H1 (cell line): ENCODE data around the gene PDE4D. TPM values are rescaled to one million over a fixed set of nuclear protein-coding genes. Genes with fewer than 3 reads are reported as not detected.

ENCODE experiments used
- CTCF ChIA-PET: fragments of 300-600 bp; sonication (Branson Sonifier 250); formaldehyde crosslinking; loops from one replicate; lab custom pipeline; 2021; ENCODE audit not compliant: partially characterized antibody; lab: Charles Lee
- POLR2A ChIA-PET: fragments of 300-600 bp; sonication (Branson Sonifier 250); formaldehyde crosslinking; loops from one replicate; lab custom pipeline; 2021; ENCODE audit warnings: inconsistent platforms; ENCODE audit not compliant: partially characterized antibody; lab: Charles Lee
- DNase-seq, 2 experiments: peaks; one replicate each; pipeline versions ENCODE4 v3.0.0 to v3.0.0-alpha.2; 2010 to 2022; ENCODE audit warnings: low spot score in 2 of 2, low read depth in 1 of 2, mixed read lengths in 1 of 2
- FAIRE-seq: peaks from 2 replicates; lab custom pipeline; 2011; peaks lifted over from hg19 to GRCh38; lab: Jason Lieb, UNC
- H2AFZ ChIP-seq: 2 replicates; pipeline ENCODE4 v1.8.1; 2012; ENCODE audit warnings: low read length, inconsistent platforms
- H2AK5ac ChIP-seq: 2 replicates; pipeline ENCODE4 v1.6.1; 2013; ENCODE audit warnings: low read depth, low read length
- H2BK120ac ChIP-seq: replicated peaks from 2 replicates; pipeline ENCODE3; 2013; ENCODE audit warnings: low read depth, low read length, inconsistent platforms
- H2BK12ac ChIP-seq: 2 replicates; pipeline ENCODE4 v1.6.1; 2013; ENCODE audit warnings: low read depth, low read length
- H2BK15ac ChIP-seq: 2 replicates; pipeline ENCODE4 v1.6.1; 2013; ENCODE audit warnings: low read length
- H2BK20ac ChIP-seq: 2 replicates; pipeline ENCODE4 v1.6.1; 2013; ENCODE audit warnings: low read length
- H2BK5ac ChIP-seq: 2 replicates; pipeline ENCODE4 v1.6.1; 2013; ENCODE audit warnings: low read depth, low read length
- H3K14ac ChIP-seq: 2 replicates; pipeline ENCODE4 v1.6.1; 2013; ENCODE audit warnings: inconsistent platforms; ENCODE audit not compliant: insufficient read length
- H3K18ac ChIP-seq: 2 replicates; pipeline ENCODE4 v1.6.1; 2013; ENCODE audit warnings: low read length; ENCODE audit errors: extremely low read depth
- H3K23ac ChIP-seq: 2 replicates; pipeline ENCODE4 v1.6.1; 2013; ENCODE audit warnings: inconsistent platforms; ENCODE audit not compliant: insufficient read length
- H3K23me2 ChIP-seq: 2 replicates; pipeline ENCODE4 v1.6.1; 2013; ENCODE audit warnings: low read depth, low read length
- H3K27ac ChIP-seq: 2 replicates; pipeline ENCODE4 v1.6.1; 2011; ENCODE audit warnings: low read depth, low read length, inconsistent platforms
- H3K27me3 ChIP-seq, 4 experiments: replicated peaks in 1 of 4; 1 replicate in 1 of 4; 2 replicates in 3 of 4; pipeline versions ENCODE4 v1.6.1 to v1.8.1; 2011 to 2013; ENCODE audit warnings: low read length in 3 of 4, mild to moderate bottlenecking in 3 of 4, inconsistent platforms in 2 of 4, mixed read lengths in 2 of 4, moderate library complexity in 1 of 4; ENCODE audit not compliant: control insufficient read depth in 3 of 4, insufficient read depth in 3 of 4; ENCODE audit errors: extremely low read depth in 1 of 4
- H3K36me3 ChIP-seq, 4 experiments: 2 replicates each; pipeline versions ENCODE4 v1.6.1 to v1.8.1; 2011 to 2013; ENCODE audit warnings: mild to moderate bottlenecking in 4 of 4, low read length in 3 of 4, moderate library complexity in 2 of 4, control low read depth in 1 of 4, inconsistent platforms in 1 of 4; ENCODE audit not compliant: insufficient read depth in 4 of 4, control insufficient read depth in 2 of 4
- H3K4ac ChIP-seq: replicated peaks from 2 replicates; pipeline ENCODE3; 2013; ENCODE audit warnings: low read length, low read depth, mixed read lengths, inconsistent platforms; ENCODE audit not compliant: insufficient read length
- H3K4me1 ChIP-seq, 4 experiments: replicated peaks in 1 of 4; 1 replicate in 1 of 4; 2 replicates in 3 of 4; pipeline versions ENCODE4 v1.6.1 to v1.8.1; 2011 to 2013; ENCODE audit warnings: low read length in 3 of 4, inconsistent platforms in 2 of 4, mixed read lengths in 1 of 4; ENCODE audit not compliant: insufficient read depth in 4 of 4, control insufficient read depth in 3 of 4
- H3K4me2 ChIP-seq, 2 experiments: 2 replicates each; pipeline versions ENCODE4 v1.6.1 to v1.8.1; 2011 to 2013; ENCODE audit warnings: low read depth in 2 of 2, low read length in 2 of 2, control low read depth in 1 of 2, inconsistent platforms in 1 of 2, mild to moderate bottlenecking in 1 of 2; ENCODE audit not compliant: insufficient read depth in 1 of 2
- H3K4me3 ChIP-seq, 4 experiments: fragments of 200-600, 300-600 bp in 1 of 4; sonication (generic), shearing (Covaris generic), sonication (Bioruptor Twin) in 1 of 4; 2 replicates each; pipeline versions ENCODE4 v1.5.1 to v1.8.1; 2011 to 2016; ENCODE audit warnings: low read length in 4 of 4, low read depth in 3 of 4, control low read depth in 2 of 4, inconsistent platforms in 2 of 4, mild to moderate bottlenecking in 2 of 4, mixed read lengths in 1 of 4, moderate library complexity in 1 of 4; ENCODE audit not compliant: insufficient read depth in 2 of 4; ENCODE audit errors: extremely low read depth in 1 of 4
- H3K56ac ChIP-seq: replicated peaks from 2 replicates; pipeline ENCODE3; 2013; ENCODE audit warnings: low read depth, mild to moderate bottlenecking, mixed read lengths, low read length, inconsistent platforms; ENCODE audit not compliant: insufficient read length
- H3K79me1 ChIP-seq: 2 replicates; pipeline ENCODE4 v1.6.1; 2013; ENCODE audit warnings: low read depth, low read length, control low read depth
- H3K79me2 ChIP-seq, 2 experiments: 2 replicates each; pipeline versions ENCODE4 v1.6.1 to v1.8.1; 2012 to 2013; ENCODE audit warnings: low read length in 2 of 2, mild to moderate bottlenecking in 2 of 2, inconsistent platforms in 1 of 2; ENCODE audit not compliant: insufficient read depth in 2 of 2, control insufficient read depth in 1 of 2
- H3K9ac ChIP-seq, 4 experiments: replicated peaks in 1 of 4; 1 replicate in 1 of 4; 2 replicates in 3 of 4; pipeline versions ENCODE4 v1.6.1 to v1.8.1; 2011 to 2013; ENCODE audit warnings: low read depth in 3 of 4, low read length in 3 of 4, control low read depth in 2 of 4, mild to moderate bottlenecking in 2 of 4, moderate library complexity in 2 of 4, inconsistent platforms in 1 of 4; ENCODE audit errors: extremely low read depth in 1 of 4
- H3K9me3 ChIP-seq, 2 experiments: 2 replicates each; pipeline versions ENCODE4 v1.6.1 to v1.8.1; 2012 to 2013; ENCODE audit warnings: mild to moderate bottlenecking in 2 of 2, moderate library complexity in 2 of 2, control low read depth in 1 of 2, inconsistent platforms in 1 of 2, low read depth in 1 of 2, low read length in 1 of 2, mixed read lengths in 1 of 2; ENCODE audit not compliant: insufficient read depth in 2 of 2
- H4K20me1 ChIP-seq, 2 experiments: replicated peaks in 1 of 2; 2 replicates each; pipeline versions ENCODE3 to v1.8.1; 2011 to 2013; ENCODE audit warnings: inconsistent platforms in 2 of 2, low read length in 2 of 2, mild to moderate bottlenecking in 1 of 2; ENCODE audit not compliant: insufficient read depth in 2 of 2, control insufficient read depth in 1 of 2
- H4K5ac ChIP-seq: 2 replicates; pipeline ENCODE4 v1.6.1; 2013; ENCODE audit warnings: low read length, low read depth, mixed read lengths, inconsistent platforms; ENCODE audit not compliant: insufficient read length
- H4K8ac ChIP-seq: 2 replicates; pipeline ENCODE4 v1.8.0; 2013; ENCODE audit warnings: mild to moderate bottlenecking, moderate library complexity, low read length, inconsistent platforms; ENCODE audit not compliant: insufficient read depth; ENCODE audit errors: extremely low read depth
- H4K91ac ChIP-seq: replicated peaks from 2 replicates; pipeline ENCODE3; 2013; ENCODE audit warnings: low read length, mixed read lengths, inconsistent platforms; ENCODE audit not compliant: insufficient read length
- GABPA ChIP-seq: IDR thresholded peaks from 2 replicates; pipeline ENCODE4 v1.6.1; 2011; ENCODE audit warnings: mild to moderate bottlenecking, low read length, moderate library complexity, borderline replicate concordance; ENCODE audit not compliant: insufficient read depth
- RFX5 ChIP-seq: IDR thresholded peaks from 2 replicates; pipeline ENCODE4 v1.6.1; 2011; ENCODE audit warnings: low read depth, low read length, improper control_type of control experiment, borderline replicate concordance
- SP1 ChIP-seq: IDR thresholded peaks from 2 replicates; pipeline ENCODE4 v1.6.1; 2011; ENCODE audit warnings: low read depth, low read length
- WGBS, 2 experiments: shearing (Covaris generic) in 1 of 2; methylation state at CpG; one replicate each; pipeline versions ENCODE4 v1.1.6 to v1.1.7; 2013 to 2015; ENCODE audit warnings: low lambda C conversion rate in 2 of 2, mixed read lengths in 2 of 2, inconsistent platforms in 1 of 2, low coverage in 1 of 2, missing lambda C conversion rate in 1 of 2; ENCODE audit not compliant: insufficient replicate concordance in 2 of 2, insufficient coverage in 1 of 2, insufficient read length in 1 of 2; ENCODE audit errors: extremely low coverage in 1 of 2, missing lambda C conversion rate in 1 of 2; 5-methylcytosine and 5-hydroxymethylcytosine counted together
- polyA plus RNA-seq, 7 experiments: library from polyadenylated mRNA; depleted of rRNA in 3 of 7; stranded (reverse) in 5 of 7; unstranded in 2 of 7; fragments of >200 nt in 5 of 7; fragments of 200-250 nt in 2 of 7; gene quantifications; 1 replicate in 5 of 7; 2 replicates in 1 of 7; 4 replicates in 1 of 7; pipeline versions ENCODE4 v1.2.1 to v1.2.3, GENCODE V29; 2011 to 2013; ENCODE audit warnings: missing spikeins in 2 of 7, mixed read lengths in 2 of 7
- total RNA-seq: library from RNA; stranded (reverse); fragmentation: NEBNext Ultra II Directional; extraction: Animal tissue kit (Norgen Biotek cat#: 25700); gene quantifications from 2 replicates; pipeline ENCODE4 v1.2.1, GENCODE V29; 2021

PDE4D gene
- total and polyA plus RNA-seq, 2 of the 8 experiments (the other 6 are each of a cell fraction or from before 2014, with no cell fraction given): 2.3 to 3.7 TPM

DNA sequence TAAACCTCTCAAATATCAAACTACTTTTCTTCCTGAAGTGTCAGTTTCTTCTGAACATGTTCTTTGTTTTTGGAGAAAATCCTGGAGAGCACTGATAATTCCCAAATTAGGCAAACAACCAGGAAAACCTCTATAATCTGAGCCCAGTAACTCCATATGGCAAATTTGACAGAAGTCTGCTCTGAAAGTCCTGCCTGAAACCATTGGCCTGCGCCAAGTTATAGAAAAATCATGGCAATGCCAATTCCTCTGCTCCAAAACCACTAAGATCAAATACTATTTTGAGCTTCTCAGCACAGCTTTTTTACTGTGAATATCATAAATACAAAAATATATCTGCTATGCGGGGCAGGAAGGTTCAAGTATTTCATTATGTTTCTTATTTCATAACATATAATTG lies 45.9 kb downstream of the PDE4D start:
- Histone ChIP-seq H3K4me2 (no peak overlapping the region), H3K9ac (no peak overlapping the region)
- TF ChIP-seq SP1: no peak
- TF ChIP-seq GABPA: no peak
- TF ChIP-seq RFX5: no peak

More for the DNA sequence above, 45.9 kb downstream of the PDE4D start:
- FAIRE-seq (no peak), DNase-seq (no peak)
- Histone ChIP-seq H3K4me1 (no peaks in the 10 kb centered on the region), H4K91ac (no peak overlapping the region), H3K4ac (no peak overlapping the region), H3K36me3 (no peaks in the 10 kb centered on the region), H3K18ac (no peak overlapping the region), H2BK15ac (no peak overlapping the region), H3K23ac (no peak overlapping the region), H2BK120ac (no peak overlapping the region), H3K23me2 (no peaks in the 10 kb centered on the region), H3K14ac (no peak overlapping the region), H4K8ac (no peak overlapping the region), H3K27me3 (no peaks in the 10 kb centered on the region), H3K79me2 (no peaks in the 10 kb centered on the region), H2BK12ac (no peak overlapping the region), H4K5ac (no peak overlapping the region), H3K9me3 (no peaks in the 10 kb centered on the region), H2AK5ac (no peak overlapping the region), H3K56ac (no peak overlapping the region), H4K20me1 (no peaks in the 10 kb centered on the region), H2BK5ac (no peak overlapping the region), H2AFZ (no peak overlapping the region), H3K79me1 (no peaks in the 10 kb centered on the region), H2BK20ac (no peak overlapping the region), H3K27ac (no peak overlapping the region), H3K4me3 (no peak overlapping the region)
- POLR2A ChIA-PET: no interaction called here
- WGBS, 2 experiments: 89% methylated on average over 2 of the region's 2 CpGs; no CpG with 5 or more reads in 1 of the 2 experiments
- CTCF ChIA-PET: interaction anchor here (1.0 kb wide), 1 partner anchor 25 kb away, joined by 4 read pairs; no protein-coding TSS in a partner anchor
